Activated CD8-positive, alpha-beta memory T cell treated with anti-CD3 and anti-CD28 coated beads for 36 hours (primary cell): Measurements from ENCODE around the gene SMYD3. TPM values are rescaled to one million over a fixed set of nuclear protein-coding genes. Genes with fewer than 3 reads are reported as not detected.
"Not testable (repeated sequence)": the region's sequence is repeated elsewhere in the genome, so short reads cannot be mapped to it uniquely, and the experiment has no call there.

Source experiments
- CTCF ChIA-PET: fragments of 350-600 bp; sonication (Branson Sonifier 250); formaldehyde crosslinking; loops from one replicate; lab custom pipeline; 2021; ENCODE audit warnings: antibody characterized with exemption; lab: Charles Lee
- POLR2A ChIA-PET: fragments of 350-600 bp; sonication (Branson Sonifier 250); formaldehyde crosslinking; loops from one replicate; lab custom pipeline; 2021; ENCODE audit warnings: antibody characterized with exemption; lab: Charles Lee
- total RNA-seq, 2 experiments: library from RNA; stranded (reverse); gene quantifications; one replicate each; pipeline ENCODE4 v1.2.3, GENCODE V29; 2021

Gene SMYD3
- total RNA-seq, 2 experiments from 2014 or later: 17.6 to 20.5 TPM

- CTCF ChIA-PET: no interaction called here
- POLR2A ChIA-PET: interaction anchor here (0.6 kb wide), 2 partner anchors 11 to 753 kb away, joined by 3 read pairs; no protein-coding TSS in a partner anchor
Observed at GRCh38 chr1:245942856-245943255, 564.2 kb downstream of the SMYD3 start.

- POLR2A ChIA-PET, CTCF ChIA-PET: not testable (repeated sequence)
Observed at GRCh38 chr1:245941771-245942170, 565.3 kb downstream of the SMYD3 start.

GRCh38 chr1:245939756-245940345 lies 567.2 kb downstream of the SMYD3 start:
- CTCF ChIA-PET: no interaction called here
- POLR2A ChIA-PET: no interaction called here

- POLR2A ChIA-PET: no interaction called here
- CTCF ChIA-PET: no interaction called here
Observed at GRCh38 chr1:245938046-245938435, 569.0 kb downstream of the SMYD3 start.

GRCh38 chr1:245937316-245938045 lies 569.6 kb downstream of the SMYD3 start:
- ChIA-PET CTCF (interaction anchor here (1.4 kb wide), 1 partner anchor 49 kb away, joined by 3 read pairs; no protein-coding TSS in a partner anchor), POLR2A (no interaction called here)

- CTCF ChIA-PET: no interaction called here
- POLR2A ChIA-PET: no interaction called here
Observed at GRCh38 chr1:245934409-245934808, 572.7 kb downstream of the SMYD3 start.

- CTCF ChIA-PET: no interaction called here
Observed at GRCh38 chr1:245933431-245934045, 573.5 kb downstream of the SMYD3 start.

GRCh38 chr1:245932302-245932972 lies 574.6 kb downstream of the SMYD3 start:
- CTCF ChIA-PET: no interaction called here
- POLR2A ChIA-PET: no interaction called here

More at GRCh38 chr1:245933431-245934045, 573.5 kb downstream of the SMYD3 start:
- POLR2A ChIA-PET: no interaction called here

GRCh38 chr1:245931450-245931849 lies 575.6 kb downstream of the SMYD3 start:
- ChIA-PET POLR2A (no interaction called here), CTCF (no interaction called here)

GRCh38 chr1:245929224-245929623 lies 577.9 kb downstream of the SMYD3 start:
- ChIA-PET POLR2A (no interaction called here), CTCF (no interaction called here)

GRCh38 chr1:245926888-245927287 lies 580.2 kb downstream of the SMYD3 start:
- POLR2A ChIA-PET: no interaction called here
- CTCF ChIA-PET: no interaction called here

- POLR2A ChIA-PET: no interaction called here
- CTCF ChIA-PET: no interaction called here
Observed at GRCh38 chr1:245923215-245923614, 583.9 kb downstream of the SMYD3 start.

- ChIA-PET CTCF (no interaction called here), POLR2A (no interaction called here)
Observed at GRCh38 chr1:245921417-245921816, 585.7 kb downstream of the SMYD3 start.

- POLR2A ChIA-PET: no interaction called here
- CTCF ChIA-PET: no interaction called here
Observed at GRCh38 chr1:245917403-245917802, 589.7 kb downstream of the SMYD3 start.

GRCh38 chr1:245915841-245916240 lies 591.2 kb downstream of the SMYD3 start:
- POLR2A ChIA-PET: no interaction called here
- CTCF ChIA-PET: no interaction called here

GRCh38 chr1:245915406-245915805 lies 591.7 kb downstream of the SMYD3 start:
- POLR2A ChIA-PET: no interaction called here
- CTCF ChIA-PET: no interaction called here

- ChIA-PET CTCF (no interaction called here), POLR2A (no interaction called here)
Observed at GRCh38 chr1:245908543-245908942, 598.5 kb downstream of the SMYD3 start.

- POLR2A ChIA-PET: no interaction called here
- CTCF ChIA-PET: no interaction called here
Observed at GRCh38 chr1:245906207-245906606, 600.9 kb downstream of the SMYD3 start.

GRCh38 chr1:245903851-245904250 lies 603.2 kb downstream of the SMYD3 start:
- ChIA-PET POLR2A (no interaction called here), CTCF (no interaction called here)

- ChIA-PET POLR2A (no interaction called here), CTCF (no interaction called here)
Observed at GRCh38 chr1:245901565-245901964, 605.5 kb downstream of the SMYD3 start.
